ENCODE measurements around the gene PLXNA2. TPM values are rescaled to one million over a fixed set of nuclear protein-coding genes. Genes with fewer than 3 reads are reported as not detected.

The PLXNA2 gene
- total RNA-seq, 6 experiments from 2014 or later, result 20.9 to 29.9 (median 28.1) TPM

DNA sequence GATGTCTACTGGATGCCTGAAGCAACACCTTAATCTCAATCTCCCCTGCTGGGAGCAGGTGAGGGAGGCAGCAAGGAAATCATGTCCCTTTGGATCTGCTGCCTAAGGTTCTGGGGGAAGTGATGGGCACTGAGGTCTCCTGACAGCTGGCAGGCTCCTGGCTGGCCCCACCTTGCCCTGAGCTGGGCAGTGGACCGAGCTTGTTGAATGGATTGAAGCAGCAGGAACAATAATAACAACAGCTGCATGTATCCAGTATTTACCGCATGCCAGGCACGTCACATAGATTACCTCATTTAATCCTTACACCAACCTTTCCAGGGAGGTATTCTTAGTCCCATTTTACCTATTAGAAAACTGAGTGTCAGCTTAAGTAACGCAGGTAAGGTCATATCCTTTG, 133.9 kb downstream of the PLXNA2 start:
- DNase-seq, result no peak
- Mint-ChIP-seq H3K27me3 (ENCODE audit: insufficient read depth) (peaks cover 2% of the 10 kb centered on the region; the same call in 1 of the 2 replicates), H3K36me3 (ENCODE audit: low read depth) (peaks cover 5% of the 10 kb centered on the region; the same call in 1 of the 2 replicates), H3K4me3 (no peak overlapping the region), H3K9me3 (no peaks in the 10 kb centered on the region), H3K27ac (no peak overlapping the region), H3K4me1 (ENCODE audit: low read depth) (peaks cover 51% of the 10 kb centered on the region)
- TF ChIP-seq, protein P1, sequence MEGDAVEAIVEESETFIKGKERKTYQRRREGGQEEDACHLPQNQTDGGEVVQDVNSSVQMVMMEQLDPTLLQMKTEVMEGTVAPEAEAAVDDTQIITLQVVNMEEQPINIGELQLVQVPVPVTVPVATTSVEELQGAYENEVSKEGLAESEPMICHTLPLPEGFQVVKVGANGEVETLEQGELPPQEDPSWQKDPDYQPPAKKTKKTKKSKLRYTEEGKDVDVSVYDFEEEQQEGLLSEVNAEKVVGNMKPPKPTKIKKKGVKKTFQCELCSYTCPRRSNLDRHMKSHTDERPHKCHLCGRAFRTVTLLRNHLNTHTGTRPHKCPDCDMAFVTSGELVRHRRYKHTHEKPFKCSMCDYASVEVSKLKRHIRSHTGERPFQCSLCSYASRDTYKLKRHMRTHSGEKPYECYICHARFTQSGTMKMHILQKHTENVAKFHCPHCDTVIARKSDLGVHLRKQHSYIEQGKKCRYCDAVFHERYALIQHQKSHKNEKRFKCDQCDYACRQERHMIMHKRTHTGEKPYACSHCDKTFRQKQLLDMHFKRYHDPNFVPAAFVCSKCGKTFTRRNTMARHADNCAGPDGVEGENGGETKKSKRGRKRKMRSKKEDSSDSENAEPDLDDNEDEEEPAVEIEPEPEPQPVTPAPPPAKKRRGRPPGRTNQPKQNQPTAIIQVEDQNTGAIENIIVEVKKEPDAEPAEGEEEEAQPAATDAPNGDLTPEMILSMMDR (IDR thresholded peaks at IDR 0.05), result no peak

DNA sequence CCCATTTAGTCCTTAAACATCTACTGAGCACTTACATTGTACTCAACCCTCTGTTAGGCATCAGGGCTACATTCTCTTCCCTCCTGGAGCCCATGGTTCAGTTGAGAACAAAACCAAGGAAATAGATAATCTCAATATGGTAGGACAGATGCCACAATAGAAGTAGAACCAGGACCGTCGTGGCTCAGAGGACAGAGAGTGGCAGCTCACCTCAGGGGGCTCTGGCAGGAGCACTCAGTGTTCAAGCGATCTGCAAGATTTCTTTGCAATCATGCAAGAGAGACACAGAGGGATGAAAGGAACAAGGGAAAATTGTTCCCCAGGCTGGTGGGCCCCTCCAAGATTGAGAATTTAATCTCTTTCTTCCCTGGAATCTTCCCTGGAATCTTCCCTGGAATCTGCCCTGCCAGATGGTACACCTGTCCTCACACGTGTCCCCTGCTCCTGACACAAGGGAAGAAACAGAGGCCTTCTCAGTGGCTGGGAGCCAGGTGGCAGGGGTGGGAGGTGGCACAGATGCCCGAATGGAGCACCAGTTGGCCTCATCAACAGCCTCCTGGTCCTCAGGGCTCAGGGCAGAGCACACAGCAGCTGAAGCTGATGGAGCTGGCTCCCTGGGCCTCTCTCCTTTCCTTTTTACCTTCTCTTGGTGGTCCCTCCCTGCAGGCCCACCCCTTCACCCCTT, 135.4 kb downstream of the PLXNA2 start:
- Mint-ChIP-seq H3K4me1 (ENCODE audit: low read depth) (peaks cover 60% of the 10 kb centered on the region), H3K27me3 (ENCODE audit: insufficient read depth) (peaks cover 2% of the 10 kb centered on the region), H3K27ac (peak overlapping the region; percentile 83), H3K4me3 (peak overlapping the region; percentile 70), H3K9me3 (no peaks in the 10 kb centered on the region), H3K36me3 (ENCODE audit: low read depth) (peaks cover 18% of the 10 kb centered on the region)
- TF ChIP-seq, protein P1 (IDR thresholded peaks at IDR 0.05), result no peak
- DNase-seq, result no peak

DNA sequence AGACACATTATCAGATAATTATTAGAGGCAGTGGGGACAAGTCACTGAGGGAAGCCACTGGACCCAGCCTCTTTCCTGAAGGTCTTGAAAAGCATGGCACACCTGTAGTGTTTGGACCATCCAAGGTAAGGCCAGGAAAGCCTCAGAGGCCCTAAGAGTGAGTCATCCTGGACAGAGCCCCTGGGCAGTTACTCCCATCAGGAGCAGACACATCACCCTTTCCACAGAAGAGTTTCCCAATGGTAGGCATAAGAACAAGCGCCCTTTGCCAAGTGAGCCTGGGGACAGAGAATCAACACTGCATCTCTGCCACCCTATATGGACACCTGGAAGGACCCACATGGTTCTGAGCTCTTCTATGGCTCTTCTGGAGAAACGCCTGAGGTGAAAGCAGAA, 136.0 kb downstream of the PLXNA2 start:
- H3K27me3 Mint-ChIP-seq (ENCODE audit: insufficient read depth), result peaks cover 2% of the 10 kb centered on the region
- TF ChIP-seq, protein P1 (IDR thresholded peaks at IDR 0.05), result no peak
- H3K36me3 Mint-ChIP-seq (ENCODE audit: low read depth), result peaks cover 18% of the 10 kb centered on the region
- peaks cover 63% of the 10 kb centered on the region for H3K4me1 Mint-ChIP-seq (ENCODE audit: low read depth)
- H3K4me3 Mint-ChIP-seq, result peak overlapping the region; percentile 70
- peak; percentile 55 for DNase-seq
- H3K9me3 Mint-ChIP-seq, result no peaks in the 10 kb centered on the region
- H3K27ac Mint-ChIP-seq, result peak overlapping the region; percentile 83

DNA sequence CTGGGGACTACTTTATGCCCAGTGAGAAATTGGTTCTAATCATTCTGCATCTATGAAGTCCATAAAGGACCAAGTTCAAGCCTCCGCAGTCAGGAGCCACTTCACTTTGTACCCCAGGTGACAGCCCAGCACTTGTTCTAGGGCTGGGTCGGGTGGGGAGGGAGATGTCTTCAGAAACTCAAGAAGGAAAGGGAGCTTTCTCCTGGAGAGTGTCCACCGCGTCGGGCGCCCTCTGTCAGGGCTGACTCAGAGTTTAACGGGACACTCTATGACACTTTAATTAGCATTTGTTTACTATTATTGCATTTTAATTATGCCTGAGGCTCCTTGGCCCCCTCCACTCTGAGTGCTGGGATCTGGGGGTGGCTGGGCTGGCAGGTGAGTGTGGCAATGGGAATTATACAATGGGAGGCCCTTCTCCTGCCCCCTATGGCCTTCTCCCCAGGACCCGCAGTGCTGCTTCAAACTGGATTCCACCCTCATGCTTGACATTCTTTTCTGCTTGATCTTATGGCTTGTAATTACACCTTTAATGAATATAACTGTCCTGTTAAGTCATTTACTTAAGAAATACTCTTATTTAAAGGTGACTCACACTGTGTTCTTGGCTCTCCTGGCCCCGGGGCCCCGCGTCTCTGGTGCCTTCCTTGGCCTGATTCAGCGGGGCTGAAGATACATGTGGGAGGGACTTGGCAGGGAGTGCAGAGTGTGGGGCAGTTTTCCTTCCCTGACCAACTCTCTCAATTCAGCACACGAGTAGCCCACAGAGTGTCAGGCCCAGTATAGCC, 136.6 kb downstream of the PLXNA2 start:
- DNase-seq, result peak; percentile 90
- Mint-ChIP-seq H3K27me3 (ENCODE audit: insufficient read depth) (peaks cover 2% of the 10 kb centered on the region), H3K36me3 (ENCODE audit: low read depth) (peaks cover 18% of the 10 kb centered on the region), H3K9me3 (no peaks in the 10 kb centered on the region), H3K4me3 (peak overlapping the region; percentile 70), H3K4me1 (ENCODE audit: low read depth) (peaks cover 63% of the 10 kb centered on the region), H3K27ac (peak overlapping the region; percentile 83)
- TF ChIP-seq, protein P1 (IDR thresholded peaks at IDR 0.05), result peak; percentile 34; the same call in 1 of the 2 replicates

DNA sequence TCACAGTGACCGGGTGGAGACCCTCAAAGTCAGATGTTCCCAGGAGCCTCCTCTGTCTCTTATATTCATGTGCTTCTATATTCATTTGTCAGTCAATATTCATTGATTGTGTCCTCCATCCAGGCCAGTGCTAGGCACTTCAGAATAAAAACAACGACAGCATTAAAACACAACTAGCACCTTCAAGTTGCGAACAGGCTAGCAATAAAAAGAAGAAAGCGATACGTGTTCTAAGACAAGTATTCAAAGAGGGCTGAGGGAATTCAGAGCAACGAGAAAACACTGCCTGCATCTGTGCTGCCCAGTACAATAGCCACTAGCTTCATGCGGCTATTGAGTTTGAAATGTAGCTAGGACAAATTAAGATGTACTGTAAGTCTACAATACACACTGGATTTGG, 138.0 kb downstream of the PLXNA2 start:
- TF ChIP-seq, protein P1 (IDR thresholded peaks at IDR 0.05), result no peak
- Mint-ChIP-seq H3K27ac (no peak overlapping the region), H3K27me3 (ENCODE audit: insufficient read depth) (peaks cover 2% of the 10 kb centered on the region), H3K4me1 (ENCODE audit: low read depth) (peaks cover 65% of the 10 kb centered on the region), H3K9me3 (no peaks in the 10 kb centered on the region), H3K4me3 (no peak overlapping the region), H3K36me3 (ENCODE audit: low read depth) (peaks cover 18% of the 10 kb centered on the region)
- no peak for DNase-seq
